ENCODE results near the gene DENND2A.
"Not testable (repeated sequence)": the region's sequence is repeated elsewhere in the genome, so short reads cannot be mapped to it uniquely, and the experiment has no call there.

DENND2A gene

DNA sequence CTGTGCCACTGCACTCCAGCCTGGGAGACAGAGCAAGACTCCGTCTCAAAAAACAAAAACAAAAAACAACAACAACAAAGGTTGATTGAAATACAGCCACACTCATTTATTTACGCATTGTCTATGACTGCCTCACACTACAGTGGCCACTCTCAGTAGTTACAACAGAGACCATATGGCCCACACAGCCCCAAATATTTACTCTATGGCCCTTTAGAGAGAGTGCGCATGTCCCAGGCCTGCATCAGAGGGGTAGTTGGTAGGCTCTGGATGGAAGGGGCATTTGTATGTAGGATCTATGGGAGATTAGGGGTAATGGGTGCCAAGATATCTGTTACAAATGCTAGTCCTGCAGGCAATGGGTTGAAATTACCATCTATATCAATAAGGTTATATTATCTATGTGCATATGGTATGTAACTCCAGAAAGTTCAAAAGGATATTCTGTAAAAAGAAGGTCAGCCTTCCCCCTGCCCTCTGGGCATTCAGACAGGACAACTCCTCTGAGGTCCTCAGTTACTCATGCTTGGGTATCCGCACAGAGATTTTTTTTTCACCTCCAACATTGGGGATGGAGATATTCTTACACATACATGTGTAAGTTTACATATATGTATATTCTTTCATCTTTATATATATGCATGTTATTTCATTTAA is 56.3 kb downstream of the DENND2A start:
- DNase-seq = no peak

DNA sequence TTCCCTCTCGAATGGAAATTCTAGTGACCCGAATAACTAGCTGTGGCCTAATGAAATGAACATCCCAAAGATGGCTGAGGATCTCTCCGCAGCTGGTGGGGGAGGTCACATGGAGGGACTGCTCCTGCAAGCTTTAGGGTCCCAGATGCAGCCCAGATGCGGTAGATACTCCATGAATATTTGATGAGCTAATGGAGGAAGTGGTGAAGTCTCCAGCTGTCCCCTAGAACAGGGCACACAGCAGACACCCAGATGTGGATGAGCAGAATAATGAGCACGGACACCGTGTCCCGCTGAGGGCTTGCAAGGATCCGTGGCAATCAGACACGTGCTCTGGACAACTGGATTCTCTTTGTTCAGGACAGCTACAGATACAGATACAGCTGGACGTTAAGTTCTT is 59.2 kb downstream of the DENND2A start:
- no peak for DNase-seq

DNA sequence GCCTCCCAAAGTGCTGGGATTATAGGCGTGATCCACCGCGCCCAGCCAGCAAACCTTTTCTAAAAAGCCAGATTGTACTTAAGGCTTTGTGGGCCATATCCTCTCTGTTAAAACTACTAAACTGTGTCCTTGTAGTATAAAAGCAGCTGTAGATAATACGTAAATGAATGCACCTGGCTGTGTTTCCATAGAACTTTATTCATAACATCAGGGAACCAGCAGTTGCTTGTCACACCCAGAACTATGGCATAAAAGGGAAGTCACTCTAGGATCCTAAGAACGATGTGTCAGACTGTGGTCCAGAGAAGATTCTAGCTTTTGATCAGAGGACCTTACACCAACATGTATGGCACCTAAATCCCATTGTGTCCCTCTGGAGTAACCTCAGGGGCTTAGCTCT is 63.0 kb downstream of the DENND2A start:
- no peak for DNase-seq

DNA sequence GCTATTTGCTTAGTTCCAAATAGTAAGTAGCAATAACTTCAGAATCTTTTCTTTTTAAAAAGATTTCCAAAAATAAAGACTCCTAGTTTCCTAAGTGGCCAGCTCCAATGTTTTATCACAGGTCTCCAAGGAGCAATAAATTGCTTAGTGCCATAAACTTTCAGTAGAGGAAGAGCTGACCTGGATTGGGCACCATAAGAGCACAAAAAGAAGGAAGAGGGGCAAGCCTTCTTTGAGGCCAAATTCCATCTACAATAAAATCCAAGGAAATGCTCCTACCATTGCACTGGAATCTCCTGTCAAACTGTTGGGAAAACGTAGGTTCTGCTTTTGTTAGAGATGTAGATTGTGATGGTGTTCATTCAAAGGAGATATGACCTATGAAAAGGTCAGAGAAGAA is 64.0 kb downstream of the DENND2A start:
- DNase-seq = no peak

DNA sequence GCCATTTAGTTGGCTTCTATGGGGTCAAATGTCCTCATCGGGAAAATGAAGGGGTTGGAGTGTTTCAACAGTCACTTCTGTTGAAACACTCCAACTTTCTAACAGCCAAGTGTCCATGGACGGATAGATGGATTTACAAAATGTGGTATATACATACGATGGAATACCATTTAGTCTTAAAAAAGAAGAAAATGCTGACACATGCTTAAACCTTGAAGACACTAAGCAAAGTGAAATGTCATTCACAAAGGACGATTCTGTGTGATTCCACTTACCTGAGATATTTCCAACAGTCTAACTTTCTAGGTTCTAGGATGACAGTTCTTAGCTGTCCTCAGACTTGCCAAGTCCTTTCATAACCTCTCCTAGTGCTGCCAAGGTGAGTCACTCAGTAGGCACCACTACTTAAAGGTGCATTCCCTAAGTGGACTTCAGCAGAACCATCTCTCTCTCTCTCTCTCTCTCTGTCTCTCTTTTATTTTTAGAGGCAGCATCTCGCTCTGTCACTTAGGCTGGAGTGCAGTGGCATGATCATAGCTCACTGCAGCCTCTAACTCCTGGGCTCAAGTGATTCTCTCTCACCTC is 69.0 kb downstream of the DENND2A start:
- DNase-seq = no peak

DNA sequence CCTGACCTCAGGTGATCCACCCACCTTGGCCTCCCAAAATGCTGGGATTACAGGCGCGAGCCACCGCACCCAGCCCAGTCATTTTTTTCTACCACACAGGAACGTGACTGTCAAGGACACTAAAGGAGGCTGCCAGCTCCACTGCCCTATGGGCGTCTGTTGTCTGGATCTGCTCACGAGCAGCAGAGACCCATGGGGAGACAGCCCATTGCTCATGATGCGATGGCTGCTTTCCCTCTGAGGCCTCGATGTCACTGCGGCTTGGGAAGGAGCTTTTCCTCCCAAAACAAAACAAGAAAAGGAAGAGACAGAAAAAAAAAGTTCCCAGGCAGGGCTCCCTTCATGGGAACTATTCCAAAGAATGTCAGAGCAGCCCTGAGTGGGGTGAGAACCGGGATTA is 70.5 kb downstream of the DENND2A start:
- DNase-seq = no peak

DNA sequence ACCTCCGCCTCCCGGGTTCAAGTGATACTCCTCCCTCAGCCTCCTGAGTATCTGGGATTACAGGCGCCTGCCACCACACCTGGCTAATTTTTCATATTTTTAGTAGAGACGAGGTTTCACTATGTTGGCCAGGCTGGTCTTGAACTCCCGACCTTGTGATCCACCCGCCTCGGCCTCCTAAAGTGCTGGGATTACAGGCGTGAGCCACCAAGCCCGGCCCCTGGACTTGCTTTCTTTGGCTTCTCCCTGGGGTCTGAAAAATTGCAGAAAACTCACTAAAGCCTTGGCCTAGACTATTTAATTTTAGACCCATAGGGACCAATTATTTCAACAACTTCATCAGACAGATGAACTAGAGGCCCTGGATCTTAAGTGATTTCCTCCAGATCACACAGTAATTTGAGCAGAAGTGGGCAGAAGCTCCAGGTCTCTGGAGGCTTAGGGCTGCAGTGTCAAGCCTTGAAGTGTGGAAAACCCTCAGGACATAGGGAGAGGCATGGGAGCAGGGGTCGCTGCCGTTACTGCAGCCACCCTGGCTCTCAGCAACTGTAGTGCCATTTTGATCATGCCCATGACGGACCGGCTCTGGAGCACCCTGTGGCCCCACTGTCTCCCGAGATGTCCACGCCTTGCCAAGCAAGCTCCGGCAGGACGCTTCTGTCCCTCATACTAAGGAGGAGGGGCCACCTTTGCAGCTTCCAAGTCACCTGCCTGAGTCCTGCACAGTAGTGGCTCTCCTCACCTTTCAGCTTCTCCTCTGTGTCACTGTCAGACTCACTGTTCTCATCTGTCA is 72.4 kb downstream of the DENND2A start:
- no peak for DNase-seq

DNA sequence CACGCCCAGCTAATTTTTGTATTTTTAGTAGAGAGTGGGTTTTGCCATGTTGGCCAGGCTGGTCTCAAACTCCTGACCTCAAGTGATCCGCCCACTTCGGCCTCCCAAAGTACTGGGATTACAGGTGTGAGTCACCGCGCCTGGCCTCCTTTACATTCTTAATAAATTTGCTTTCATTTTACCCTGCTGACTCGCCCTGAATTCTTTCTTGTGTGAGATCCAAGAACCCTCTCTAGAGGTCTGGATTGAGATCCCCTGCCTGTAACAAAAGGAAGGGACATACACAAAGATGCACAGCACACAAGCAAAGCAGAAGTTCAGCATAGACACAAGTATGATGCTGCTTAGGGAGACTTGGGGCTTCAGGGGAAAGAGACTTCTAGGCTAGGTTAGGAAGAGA is 74.4 kb downstream of the DENND2A start:
- not testable (repeated sequence) for DNase-seq

DNA sequence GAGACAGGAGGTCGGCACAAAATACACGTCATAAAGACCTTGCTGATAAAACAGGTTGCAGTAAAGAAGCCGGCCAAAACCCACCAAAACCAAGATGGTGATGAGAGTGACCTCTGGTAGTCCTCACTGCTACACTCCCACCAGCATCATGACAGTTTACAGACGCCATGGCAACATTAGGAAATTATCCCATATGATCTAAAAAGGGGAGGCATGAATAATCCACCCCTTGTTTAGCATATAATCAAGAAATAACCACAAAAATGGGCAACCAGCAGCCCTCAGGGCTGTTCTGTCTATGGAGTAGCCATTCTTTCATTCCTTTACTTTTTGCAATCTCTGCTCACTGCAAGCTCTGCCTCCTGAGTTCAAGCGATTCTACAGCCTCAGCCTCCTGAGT is 74.9 kb downstream of the DENND2A start:
- not testable (repeated sequence) for DNase-seq

DNA sequence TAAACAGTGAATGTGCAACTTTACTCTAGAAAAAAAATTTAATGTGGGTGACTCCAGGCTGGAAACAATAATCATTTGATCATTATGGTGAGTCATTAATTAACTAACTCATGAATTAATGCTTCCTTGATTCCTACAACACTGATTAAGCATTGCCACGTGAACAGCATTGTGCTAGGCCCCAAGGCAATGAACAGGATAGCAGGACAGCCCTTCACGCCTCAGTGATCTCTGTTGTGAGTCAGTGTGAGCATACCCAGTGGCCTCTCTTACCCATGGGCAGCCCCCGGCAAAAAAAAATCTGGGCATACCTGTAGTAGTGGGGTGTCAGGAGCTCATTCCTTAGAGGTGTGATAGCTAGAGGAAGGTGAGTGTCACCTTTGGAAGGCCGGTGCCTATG is 76.0 kb downstream of the DENND2A start:
- DNase-seq = no peak

DNA sequence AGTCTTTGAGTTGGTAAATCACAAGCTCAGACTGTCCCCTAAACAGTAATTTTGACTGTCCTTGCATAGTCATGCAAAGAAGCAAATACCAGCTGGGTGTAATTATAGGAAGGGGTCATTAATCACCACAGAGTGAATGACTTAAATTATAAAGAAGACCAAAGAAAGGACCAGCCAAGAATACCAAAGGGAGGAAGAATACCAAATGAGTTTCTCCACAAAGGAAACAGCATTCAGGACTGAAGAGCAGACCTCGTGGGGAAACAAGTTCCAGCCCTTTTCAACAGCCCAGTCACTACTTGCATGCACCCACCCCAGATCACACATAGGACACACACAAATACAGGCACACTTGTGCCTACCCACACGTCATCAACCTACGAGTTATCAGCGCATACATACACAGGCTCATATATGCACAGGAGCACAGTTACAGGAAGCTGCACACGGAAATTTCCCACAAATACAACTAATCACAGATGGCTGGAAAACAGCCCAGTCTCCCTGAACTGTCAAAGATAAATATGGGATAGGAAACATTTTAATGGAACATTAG is 77.6 kb downstream of the DENND2A start:
- DNase-seq = no peak

DNA sequence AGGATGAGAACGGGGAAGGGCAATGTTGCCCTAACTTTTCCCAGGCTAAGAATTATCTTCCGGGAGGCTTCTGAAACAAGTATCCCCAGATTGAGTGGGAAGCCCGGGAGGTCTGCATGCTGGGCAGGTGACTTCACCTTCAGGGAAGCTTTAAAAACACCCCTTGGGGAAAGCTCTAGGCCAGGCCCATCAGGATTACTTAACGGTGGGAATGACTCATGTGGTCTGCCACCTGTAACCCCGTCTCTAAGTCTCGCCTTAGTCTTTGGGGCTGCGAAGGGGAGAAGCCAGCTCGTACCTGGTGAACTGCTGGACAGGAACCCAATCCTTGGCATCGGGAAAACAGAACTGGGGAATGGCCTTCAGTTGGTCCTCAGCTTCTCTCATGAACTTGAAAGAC is 81.2 kb downstream of the DENND2A start:
- DNase-seq = no peak

DNA sequence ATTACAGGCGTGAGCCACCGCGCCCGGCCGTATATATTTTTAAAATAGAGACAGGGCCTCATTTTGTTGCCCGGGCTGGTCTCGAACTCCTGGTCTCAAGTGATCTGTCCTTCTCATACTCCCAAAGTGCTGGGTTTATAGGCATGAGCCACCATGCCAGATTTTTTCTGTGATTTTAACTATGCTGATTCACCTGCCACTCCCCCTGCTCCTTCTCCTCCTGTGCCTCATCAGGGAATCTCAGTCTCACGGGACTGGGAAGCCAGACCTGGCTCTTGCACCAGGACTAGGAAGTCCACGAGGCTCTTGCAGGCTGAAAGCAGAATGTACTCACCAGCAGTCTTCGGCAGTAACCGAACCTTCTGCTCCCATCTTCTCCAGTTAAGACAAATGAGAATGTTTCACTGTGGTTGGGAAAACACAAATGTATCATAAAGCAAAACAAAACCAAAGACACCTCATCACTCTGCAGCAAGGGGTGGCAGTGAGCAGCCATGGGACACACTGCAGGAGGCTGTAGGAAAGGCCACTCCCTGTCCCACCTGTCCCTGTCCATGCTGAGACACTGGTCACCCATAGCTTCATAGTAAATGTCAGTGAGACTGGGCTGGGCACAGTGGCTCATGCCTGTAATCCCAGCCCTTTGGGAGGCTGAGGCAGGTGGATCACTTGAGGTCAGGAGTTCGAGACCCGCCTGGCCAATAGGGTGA is 82.6 kb downstream of the DENND2A start:
- DNase-seq = no peak

DNA sequence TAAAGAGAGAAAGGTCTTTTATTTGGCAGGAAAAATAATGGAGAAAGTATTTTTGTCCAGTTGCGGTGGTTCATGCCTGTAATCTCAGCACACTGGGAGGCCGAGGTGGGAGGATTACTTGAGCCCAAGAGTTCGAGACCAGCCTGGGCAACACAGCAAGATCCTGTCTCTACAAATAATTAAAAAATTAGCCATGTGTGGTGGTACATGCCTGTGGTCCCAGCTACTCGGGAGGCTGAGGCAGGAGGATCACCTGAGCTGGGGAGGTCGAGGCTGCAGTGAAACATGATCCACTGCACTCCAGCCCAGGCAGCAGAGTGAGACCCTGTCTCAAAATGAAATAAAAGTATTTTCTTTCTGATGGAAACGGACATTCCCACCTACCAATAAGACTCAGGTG is 83.5 kb downstream of the DENND2A start:
- no peak for DNase-seq

DNA sequence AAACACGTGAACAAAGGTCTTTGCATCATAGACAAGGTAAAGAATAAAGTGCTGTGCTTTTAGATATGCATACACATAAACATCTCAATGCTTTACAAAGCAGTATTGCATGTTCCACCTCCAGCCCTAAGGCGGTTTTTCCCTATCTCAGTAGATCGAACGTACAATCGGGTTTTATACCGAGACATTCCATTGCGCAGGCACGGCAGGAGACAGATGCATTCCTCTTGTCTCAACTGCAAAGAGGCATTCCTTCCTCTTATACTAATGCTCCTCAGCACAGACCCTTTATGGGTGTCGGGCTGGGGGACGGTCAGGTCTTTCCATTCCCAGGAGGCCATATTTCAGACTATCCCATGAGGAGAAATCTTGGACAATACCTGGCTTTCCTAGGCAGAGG is 87.4 kb downstream of the DENND2A start:
- not testable (repeated sequence) for DNase-seq

DNA sequence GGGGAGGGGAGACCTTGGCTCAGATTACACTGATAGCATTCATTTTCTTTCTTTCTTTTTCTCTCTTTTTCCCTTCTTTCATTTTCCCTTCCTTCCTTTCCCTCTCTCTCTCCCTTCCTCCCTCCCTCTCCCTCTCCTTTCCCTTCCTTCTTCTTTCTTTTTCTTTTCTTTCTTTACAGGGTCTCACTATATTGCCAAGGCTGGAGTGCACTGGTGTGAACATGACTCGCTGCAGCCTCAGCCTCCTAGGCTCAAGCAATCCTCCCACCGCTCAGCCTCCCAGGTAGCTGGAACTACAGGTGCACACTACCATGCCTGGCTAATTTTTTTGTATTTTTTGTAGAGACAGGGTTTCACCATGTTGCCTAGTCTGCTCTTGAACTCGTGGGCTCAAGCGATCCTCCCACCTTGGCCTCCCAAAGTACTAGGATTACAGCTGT is 88.4 kb downstream of the DENND2A start:
- no peak for DNase-seq

DNA sequence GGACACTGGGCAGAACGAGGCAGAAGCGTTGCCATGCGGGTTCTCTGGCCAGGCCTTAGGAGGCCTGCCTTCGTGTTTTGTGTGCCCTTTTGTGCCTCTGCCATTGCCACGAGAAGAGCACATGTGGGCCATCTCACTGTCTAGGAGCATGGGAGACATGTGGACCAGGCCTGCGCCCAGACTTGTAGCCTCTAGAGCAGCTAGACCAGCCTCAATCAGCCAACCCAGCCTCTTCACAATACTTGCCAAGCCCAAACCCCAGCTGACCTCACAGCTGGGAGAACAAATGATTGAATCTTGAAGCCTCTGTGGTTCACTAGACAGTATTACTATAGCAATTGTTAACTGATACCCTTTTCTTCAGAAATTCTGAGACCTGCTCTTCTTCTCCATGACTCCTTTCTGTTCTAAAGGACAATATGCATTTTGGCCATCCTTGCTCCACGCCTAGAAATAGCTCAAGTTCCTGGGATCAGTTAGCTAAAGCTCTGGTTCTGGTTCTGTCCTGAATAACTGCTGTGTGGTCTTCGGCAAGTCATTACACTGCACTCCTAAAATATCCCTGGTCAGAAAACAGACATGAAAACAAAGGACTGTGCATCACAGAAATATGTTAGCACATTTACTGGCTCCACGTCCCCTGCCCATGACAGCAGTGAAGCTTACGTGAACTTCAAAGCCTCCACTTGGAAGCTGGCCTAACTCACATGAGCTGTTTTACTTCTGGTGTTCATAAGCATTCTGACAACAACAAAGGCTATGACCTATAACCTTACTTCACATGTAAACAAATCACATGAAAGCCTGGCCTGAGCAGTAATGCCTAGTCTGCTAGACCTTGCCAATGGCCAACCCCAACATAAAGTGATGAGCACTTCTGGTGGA is 89.0 kb downstream of the DENND2A start:
- DNase-seq = no peak

DNA sequence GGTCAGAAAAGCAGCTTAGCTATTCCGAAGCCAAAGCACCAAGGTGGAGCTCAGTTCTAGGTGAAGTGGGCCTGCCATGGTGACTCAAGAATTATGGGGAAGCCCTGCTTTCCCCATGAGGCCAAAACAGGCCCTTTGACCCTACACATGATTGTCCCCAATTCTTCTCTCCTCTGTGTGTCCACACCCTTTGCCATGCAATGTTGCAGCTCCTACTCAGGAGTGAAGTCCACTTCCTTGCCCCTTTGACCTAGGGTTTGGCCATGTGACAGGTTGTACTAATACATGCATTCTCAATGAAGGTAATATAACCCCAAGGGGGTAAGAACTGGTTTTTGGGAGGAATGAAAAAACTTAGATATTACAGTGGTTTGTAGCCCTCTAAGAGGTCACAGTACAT is 93.7 kb downstream of the DENND2A start:
- no peak for DNase-seq

DNA sequence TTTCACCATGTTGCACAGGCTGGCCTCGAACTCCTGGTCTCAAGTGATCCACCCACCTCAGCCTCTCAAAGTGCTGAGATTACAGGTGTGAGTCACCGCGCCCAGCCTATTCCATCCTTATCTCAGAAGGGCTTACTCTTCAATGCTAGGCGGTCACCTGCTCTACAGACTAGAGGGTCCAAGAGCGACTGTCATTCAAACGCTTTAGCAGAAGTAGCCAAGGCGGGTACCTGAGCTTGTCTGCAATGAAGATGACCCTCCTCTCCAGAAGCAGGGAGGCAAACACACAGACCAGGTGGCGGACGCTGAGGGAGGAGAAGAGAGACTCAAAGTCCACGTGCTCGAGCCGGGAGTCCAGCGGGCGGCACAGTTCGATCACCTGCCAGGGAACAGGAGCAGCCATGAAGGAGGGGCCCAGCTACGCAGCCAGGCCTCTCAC is 96.2 kb downstream of the DENND2A start:
- DNase-seq = no peak

DNA sequence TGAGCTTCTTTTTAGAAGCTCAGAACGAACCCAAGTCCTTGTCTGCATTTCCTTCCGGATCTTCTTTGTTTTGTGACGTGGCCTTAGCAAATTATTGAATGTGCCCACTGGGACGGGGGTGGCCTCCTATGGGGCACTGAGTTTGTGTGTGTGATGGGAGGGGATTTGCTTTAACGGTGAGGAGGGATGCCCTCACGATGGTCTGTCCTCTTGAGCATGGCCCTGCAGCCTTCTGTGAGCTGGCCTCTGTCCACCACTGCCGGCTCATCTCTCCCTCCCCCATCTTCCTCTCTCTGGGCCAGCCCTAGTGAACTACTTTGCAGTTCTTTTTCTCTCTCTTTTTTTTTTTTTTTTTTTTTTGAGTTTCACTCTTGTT is 98.4 kb downstream of the DENND2A start:
- no peak for DNase-seq

DNA sequence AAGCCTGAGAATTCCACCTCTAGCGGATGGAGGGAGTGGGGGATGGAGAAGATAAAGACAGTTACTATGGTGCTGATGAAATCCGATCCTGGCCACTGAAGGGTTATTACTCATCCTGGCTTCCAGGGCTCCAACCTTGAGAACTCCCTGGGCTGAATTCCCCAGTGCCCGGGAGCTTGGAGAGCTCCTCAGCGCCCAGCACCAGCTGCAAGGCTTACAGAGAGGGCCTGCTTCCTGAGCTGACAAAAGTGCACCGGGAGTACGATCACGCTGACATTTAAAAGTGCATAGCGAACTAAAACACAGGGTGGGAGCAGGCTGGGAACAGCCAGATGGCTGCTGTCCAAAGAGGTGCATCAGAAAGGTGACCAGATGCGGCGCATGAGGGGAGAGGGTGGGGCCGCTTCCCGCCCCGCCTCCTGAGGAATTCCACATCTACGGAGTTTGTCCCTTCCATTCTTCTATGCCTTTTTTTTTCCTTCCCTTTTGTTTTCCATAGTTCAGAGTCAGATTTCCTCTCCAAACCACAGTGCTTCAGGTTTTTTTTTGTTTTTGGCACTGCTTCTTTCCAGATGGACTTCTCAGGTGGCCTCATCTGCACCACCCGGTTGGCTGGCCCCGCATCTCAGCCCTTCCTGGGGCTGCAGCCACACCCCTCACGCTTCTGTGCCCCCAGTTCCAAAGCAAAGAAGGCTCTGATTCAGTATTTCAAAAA is 98.9 kb downstream of the DENND2A start:
- DNase-seq = no peak

DNA sequence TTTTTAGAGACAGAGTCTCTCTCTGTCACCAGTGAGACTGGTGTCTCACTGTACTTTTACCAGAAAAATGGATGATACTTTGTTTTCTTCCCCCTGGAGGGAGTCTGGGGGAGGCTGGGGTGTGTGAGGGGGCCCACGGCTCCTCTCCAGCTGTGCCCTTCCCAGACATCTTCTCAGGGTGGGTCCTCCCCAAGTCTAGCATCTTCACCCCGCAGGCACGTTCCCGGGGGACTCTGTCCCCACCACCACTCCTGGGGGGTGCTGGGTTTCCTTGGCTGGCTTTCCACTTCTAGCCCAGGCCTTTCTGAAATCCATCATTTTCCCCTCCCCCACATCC is 99.5 kb downstream of the DENND2A start:
- DNase-seq = no peak

Measured in NK-92 treated with Interleukin-12 subunit alpha and Interleukin-12 subunit beta, amount 100 ng/mL, for 24 hours (cell line).